ENCODE data around the gene CFAP97D2. TPM values are rescaled to one million over a fixed set of nuclear protein-coding genes. Genes with fewer than 3 reads are reported as not detected.

The CFAP97D2 gene
- total and polyA plus RNA-seq, 2 of the 13 experiments (the other 11 are each of a cell fraction or from before 2014, with no cell fraction given): not detected

GRCh38 chr13:114202581-114202980, 23.5 kb downstream of the CFAP97D2 start:
- no peaks in the 10 kb centered on the region for H3K79me2 ChIP-seq (ENCODE audit: insufficient read depth, low read length)
- peaks cover 7% of the 10 kb centered on the region for H3K9me3 ChIP-seq (ENCODE audit: low read length)
- H3K4me2 ChIP-seq (ENCODE audit: low read depth, low read length): no peak overlapping the region
- no peaks in the 10 kb centered on the region for H4K20me1 ChIP-seq (ENCODE audit: insufficient read depth, low read length)
- ATAC-seq (no peak), DNase-seq (ENCODE audit: low spot score) (no peak), FAIRE-seq (no peak)
- in situ Hi-C loops (cut with HindIII; ENCODE audit: extremely low pct_ligation_motif_present, low pct_unique_long_range_greater_than_20kb) (no loop called here), intact Hi-C loops (cut with micrococcal nuclease; ENCODE audit: unreplicated experiment) (no loop called here)
- peaks cover 1 to 14% of the 10 kb centered on the region in 2 experiments; a peak in 3 of 5 replicates for H3K27me3 ChIP-seq (ENCODE audit: control insufficient read depth in 1 of 2, insufficient read depth in 2 of 2, low read length in 2 of 2)
- BruUV-seq (replicated peaks): no TSS peak
- WGBS (ENCODE audit: low lambda C conversion rate): 3% methylated on average over 3 of the region's 6 CpGs
- POLR2A ChIA-PET: no interaction called here
- no peaks in the 10 kb centered on the region for H3K4me1 ChIP-seq (ENCODE audit: insufficient read depth, low read length)
- H3K4me3 ChIP-seq (replicated peaks in 1 of 3; ENCODE audit: insufficient read depth in 1 of 3, low read depth in 2 of 3, low read length in 3 of 3): no peak overlapping the region
- H3K9ac ChIP-seq (ENCODE audit: insufficient read depth, low read depth, low read length): no peak overlapping the region
- no peak for TF ChIP-seq DNMT3B (CRISPR knock-in tag; conservative IDR thresholded peaks at IDR 0.05)
- no peak for TF ChIP-seq ZNF44 (CRISPR knock-in tag; IDR thresholded peaks at IDR 0.05)
- TF ChIP-seq EP300 (IDR thresholded peaks at IDR 0.05; ENCODE audit: low read depth in 2 of 2, low read length in 2 of 2): no peak
- TF ChIP-seq EP300 (CRISPR knock-in tag; IDR thresholded peaks at IDR 0.05; ENCODE audit: borderline replicate concordance): no peak
- no peak for TF ChIP-seq NRL (CRISPR knock-in tag; IDR thresholded peaks at IDR 0.05; ENCODE audit: borderline replicate concordance)
- TF ChIP-seq MEF2D (CRISPR knock-in tag; IDR thresholded peaks at IDR 0.05): no peak
- TF ChIP-seq IRF2 (CRISPR knock-in tag; IDR thresholded peaks at IDR 0.05): no peak
- no peak for TF ChIP-seq ZNF280D (CRISPR knock-in tag; IDR thresholded peaks at IDR 0.05)
- TF ChIP-seq TEF (CRISPR knock-in tag; IDR thresholded peaks at IDR 0.05): no peak
- no peak overlapping the region for H2AFZ ChIP-seq (ENCODE audit: low read length)
- H3K27ac ChIP-seq (ENCODE audit: extremely low read length, insufficient read depth, low read length): no peak overlapping the region
- no peaks in the 10 kb centered on the region for H3K36me3 ChIP-seq (replicated peaks in 1 of 2; ENCODE audit: control insufficient read depth in 1 of 2, insufficient read depth in 2 of 2, low read length in 2 of 2)
- CTCF ChIA-PET (ENCODE audit: low intra/inter-chr PET ratio, low total read pairs): no interaction called here

All from HepG2 (cell line).